GM12874 (cell line): ENCODE measurements around the gene ZCCHC13.

Experiments used
- CTCF ChIP-seq: IDR thresholded peaks from 2 replicates; pipeline ENCODE4 v1.5.1; 2011; ENCODE audit warnings: low read depth, mild to moderate bottlenecking, control low read depth, low read length, moderate library complexity; ENCODE audit not compliant: insufficient read depth

ZCCHC13 gene

GRCh38 chrX:74277846-74278245, 26.1 kb upstream of the ZCCHC13 start:
- TF ChIP-seq CTCF, result no peak

- TF ChIP-seq CTCF, result no peak
These were observed 23.2 kb upstream of the ZCCHC13 start for GRCh38 chrX:74280759-74281158.

- no peak for TF ChIP-seq CTCF
These were observed 19.5 kb upstream of the ZCCHC13 start for GRCh38 chrX:74284391-74284952.

- TF ChIP-seq CTCF, result no peak
These were observed 16.8 kb upstream of the ZCCHC13 start for GRCh38 chrX:74286950-74287740.

- TF ChIP-seq CTCF, result no peak
These were observed 12.4 kb upstream of the ZCCHC13 start for GRCh38 chrX:74291577-74291963.

GRCh38 chrX:74291964-74292807, 11.8 kb upstream of the ZCCHC13 start:
- peak; percentile 19; the same call in 1 of the 2 replicates for TF ChIP-seq CTCF

GRCh38 chrX:74292808-74293123, 11.2 kb upstream of the ZCCHC13 start:
- TF ChIP-seq CTCF, result no peak
